WTC11 (cell line): ENCODE data around the gene DNAAF9. TPM values are rescaled to one million over a fixed set of nuclear protein-coding genes. Genes with fewer than 3 reads are reported as not detected.
A peak's percentile ranks its signal among the peaks of the same experiment; 100 is the strongest.

Source experiments
- ATAC-seq: fragments of 200-7000 bp; cut with Tn5 transposase; 2 replicates; pipeline ENCODE4 v1.10.0; 2021; ENCODE audit warnings: mild to moderate bottlenecking, moderate library complexity
- CTCF ChIA-PET: fragments of 300-600 bp; sonication (Branson Sonifier 250); formaldehyde crosslinking; loops from one replicate; lab custom pipeline; 2021; ENCODE audit warnings: antibody characterized with exemption; lab: Charles Lee
- POLR2A ChIA-PET: fragments of 350-600 bp; sonication (Branson Sonifier 250); formaldehyde crosslinking; loops from one replicate; lab custom pipeline; 2021; ENCODE audit warnings: antibody characterized with exemption; lab: Charles Lee
- DNase-seq: peaks from one replicate; pipeline ENCODE4 v3.0.0; 2021; ENCODE audit warnings: low spot score
- H3K27ac Mint-ChIP-seq: 2 replicates; pipeline ENCODE4 v1.8.0; 2021; ENCODE audit warnings: mixed read lengths
- H3K27me3 Mint-ChIP-seq: 2 replicates; pipeline ENCODE4 v1.8.0; 2021; ENCODE audit warnings: low read depth, mild to moderate bottlenecking, moderate library complexity, mixed read lengths
- H3K36me3 Mint-ChIP-seq: 2 replicates; pipeline ENCODE4 v1.8.0; 2021; ENCODE audit warnings: mixed read lengths
- H3K4me1 Mint-ChIP-seq: 2 replicates; pipeline ENCODE4 v1.8.0; 2022; ENCODE audit warnings: mixed read lengths
- H3K4me3 Mint-ChIP-seq: 2 replicates; pipeline ENCODE4 v1.8.0; 2021; ENCODE audit warnings: mild to moderate bottlenecking, moderate library complexity, mixed read lengths
- H3K9me3 Mint-ChIP-seq: 2 replicates; pipeline ENCODE4 v1.8.0; 2021; ENCODE audit warnings: mixed read lengths
- ATF1 ChIP-seq: sonication (generic); formaldehyde crosslinking; IDR thresholded peaks from 2 replicates; pipeline ENCODE4 v1.8.1; 2023; ENCODE audit warnings: mild to moderate bottlenecking, moderate library complexity, missing genetic modification reagents
- ETV6 ChIP-seq: sonication (generic); formaldehyde crosslinking; IDR thresholded peaks from 2 replicates; pipeline ENCODE4 v1.8.1; 2022; ENCODE audit warnings: mild to moderate bottlenecking, missing genetic modification reagents
- NR3C1 ChIP-seq: sonication (generic); formaldehyde crosslinking; conservative IDR thresholded peaks from 2 replicates; pipeline ENCODE4 v1.8.1; 2023; ENCODE audit warnings: low read depth, mild to moderate bottlenecking, missing genetic modification reagents
- PRRX2 ChIP-seq: fragments of 250-450 bp; sonication (Bioruptor Pico); IDR thresholded peaks from 2 replicates; pipeline ENCODE4 v1.8.0; 2021; ENCODE audit warnings: mild to moderate bottlenecking
- ZBTB21 ChIP-seq: sonication (generic); formaldehyde crosslinking; IDR thresholded peaks from 2 replicates; pipeline ENCODE4 v1.8.1; 2023; ENCODE audit warnings: mild to moderate bottlenecking, missing genetic modification reagents, borderline replicate concordance
- ZNF232 ChIP-seq: sonication (generic); formaldehyde crosslinking; IDR thresholded peaks from 2 replicates; pipeline ENCODE4 v1.8.0; 2022; ENCODE audit warnings: mild to moderate bottlenecking, missing genetic modification reagents
- ZNF416 ChIP-seq: fragments of 250-450 bp; sonication (Bioruptor Pico); IDR thresholded peaks from 2 replicates; pipeline ENCODE4 v1.9.0; 2021; ENCODE audit warnings: mild to moderate bottlenecking, inconsistent platforms
- total RNA-seq: library from RNA; stranded (reverse); gene quantifications from 3 replicates; pipeline ENCODE4 v1.2.3, GENCODE V29; 2021
- TF ChIP-seq, protein P1 (sequence below): sonication (generic); formaldehyde crosslinking; conservative IDR thresholded peaks from 2 replicates; pipeline ENCODE4 v1.8.1; 2023; ENCODE audit warnings: mild to moderate bottlenecking, low read depth, missing genetic modification reagents, moderate library complexity
- TF ChIP-seq, protein P2 (sequence below): sonication (generic); formaldehyde crosslinking; IDR thresholded peaks from 2 replicates; pipeline ENCODE4 v1.8.0; 2022; ENCODE audit warnings: mild to moderate bottlenecking, missing genetic modification reagents
- TF ChIP-seq, protein P3 (sequence below): fragments of 250-450 bp; sonication (Bioruptor Pico); IDR thresholded peaks from 2 replicates; pipeline ENCODE4 v1.9.0; 2021; ENCODE audit warnings: mild to moderate bottlenecking, borderline replicate concordance
- TF ChIP-seq, protein P4 (sequence below): sonication (generic); formaldehyde crosslinking; IDR thresholded peaks from 2 replicates; pipeline ENCODE4 v1.8.1; 2023; ENCODE audit warnings: mild to moderate bottlenecking, missing genetic modification reagents
- TF ChIP-seq, protein P5 (sequence below): sonication (generic); formaldehyde crosslinking; IDR thresholded peaks from 2 replicates; pipeline ENCODE4 v1.8.1; 2022; ENCODE audit warnings: mild to moderate bottlenecking, moderate library complexity, missing genetic modification reagents

The DNAAF9 gene
- total RNA-seq, 1 experiment from 2014 or later: 6.3 TPM

DNA sequence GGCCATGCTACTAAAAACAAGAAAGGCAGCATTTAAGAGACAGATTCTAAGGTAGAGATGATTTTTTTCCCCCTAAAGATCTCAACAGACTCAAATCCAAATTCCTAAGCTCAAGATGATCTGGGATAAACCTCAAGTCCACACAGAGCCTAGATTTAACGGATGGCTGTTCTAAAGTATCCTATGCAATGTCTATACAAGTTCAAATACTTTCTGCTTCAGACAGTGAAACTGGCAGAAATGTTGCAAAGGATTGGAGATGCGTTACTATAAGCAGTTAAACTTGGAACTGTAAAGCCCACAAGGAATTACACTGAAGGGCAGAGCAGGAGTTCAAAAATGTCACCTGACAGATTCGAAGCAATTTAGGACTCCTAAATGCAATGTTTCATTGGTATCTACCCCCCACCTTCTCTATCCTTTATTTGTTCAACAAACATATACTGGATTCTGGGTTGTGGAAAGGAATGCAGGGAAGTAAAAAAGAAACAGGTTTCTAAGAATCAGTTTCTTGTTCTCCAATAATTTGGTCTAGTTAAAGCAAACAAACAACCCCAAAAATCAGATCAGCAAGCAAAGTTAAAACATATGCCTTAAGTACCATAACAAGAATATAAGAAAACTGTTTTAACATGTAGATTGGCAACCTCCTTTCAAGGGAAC is 1.6 kb downstream of the DNAAF9 start (continued):
- TF ChIP-seq, protein P1, sequence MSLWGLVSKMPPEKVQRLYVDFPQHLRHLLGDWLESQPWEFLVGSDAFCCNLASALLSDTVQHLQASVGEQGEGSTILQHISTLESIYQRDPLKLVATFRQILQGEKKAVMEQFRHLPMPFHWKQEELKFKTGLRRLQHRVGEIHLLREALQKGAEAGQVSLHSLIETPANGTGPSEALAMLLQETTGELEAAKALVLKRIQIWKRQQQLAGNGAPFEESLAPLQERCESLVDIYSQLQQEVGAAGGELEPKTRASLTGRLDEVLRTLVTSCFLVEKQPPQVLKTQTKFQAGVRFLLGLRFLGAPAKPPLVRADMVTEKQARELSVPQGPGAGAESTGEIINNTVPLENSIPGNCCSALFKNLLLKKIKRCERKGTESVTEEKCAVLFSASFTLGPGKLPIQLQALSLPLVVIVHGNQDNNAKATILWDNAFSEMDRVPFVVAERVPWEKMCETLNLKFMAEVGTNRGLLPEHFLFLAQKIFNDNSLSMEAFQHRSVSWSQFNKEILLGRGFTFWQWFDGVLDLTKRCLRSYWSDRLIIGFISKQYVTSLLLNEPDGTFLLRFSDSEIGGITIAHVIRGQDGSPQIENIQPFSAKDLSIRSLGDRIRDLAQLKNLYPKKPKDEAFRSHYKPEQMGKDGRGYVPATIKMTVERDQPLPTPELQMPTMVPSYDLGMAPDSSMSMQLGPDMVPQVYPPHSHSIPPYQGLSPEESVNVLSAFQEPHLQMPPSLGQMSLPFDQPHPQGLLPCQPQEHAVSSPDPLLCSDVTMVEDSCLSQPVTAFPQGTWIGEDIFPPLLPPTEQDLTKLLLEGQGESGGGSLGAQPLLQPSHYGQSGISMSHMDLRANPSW (CRISPR knock-in tag): no peak
- TF ChIP-seq, protein P2, sequence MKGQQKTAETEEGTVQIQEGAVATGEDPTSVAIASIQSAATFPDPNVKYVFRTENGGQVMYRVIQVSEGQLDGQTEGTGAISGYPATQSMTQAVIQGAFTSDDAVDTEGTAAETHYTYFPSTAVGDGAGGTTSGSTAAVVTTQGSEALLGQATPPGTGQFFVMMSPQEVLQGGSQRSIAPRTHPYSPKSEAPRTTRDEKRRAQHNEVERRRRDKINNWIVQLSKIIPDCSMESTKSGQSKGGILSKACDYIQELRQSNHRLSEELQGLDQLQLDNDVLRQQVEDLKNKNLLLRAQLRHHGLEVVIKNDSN: no peak
- TF ChIP-seq ZNF416 (CRISPR knock-in tag) (no peak), NR3C1 (no peak), ETV6 (no peak), ZBTB21 (CRISPR knock-in tag) (no peak), PRRX2 (no peak), ZNF232 (CRISPR knock-in tag) (no peak)
- TF ChIP-seq, protein P3, sequence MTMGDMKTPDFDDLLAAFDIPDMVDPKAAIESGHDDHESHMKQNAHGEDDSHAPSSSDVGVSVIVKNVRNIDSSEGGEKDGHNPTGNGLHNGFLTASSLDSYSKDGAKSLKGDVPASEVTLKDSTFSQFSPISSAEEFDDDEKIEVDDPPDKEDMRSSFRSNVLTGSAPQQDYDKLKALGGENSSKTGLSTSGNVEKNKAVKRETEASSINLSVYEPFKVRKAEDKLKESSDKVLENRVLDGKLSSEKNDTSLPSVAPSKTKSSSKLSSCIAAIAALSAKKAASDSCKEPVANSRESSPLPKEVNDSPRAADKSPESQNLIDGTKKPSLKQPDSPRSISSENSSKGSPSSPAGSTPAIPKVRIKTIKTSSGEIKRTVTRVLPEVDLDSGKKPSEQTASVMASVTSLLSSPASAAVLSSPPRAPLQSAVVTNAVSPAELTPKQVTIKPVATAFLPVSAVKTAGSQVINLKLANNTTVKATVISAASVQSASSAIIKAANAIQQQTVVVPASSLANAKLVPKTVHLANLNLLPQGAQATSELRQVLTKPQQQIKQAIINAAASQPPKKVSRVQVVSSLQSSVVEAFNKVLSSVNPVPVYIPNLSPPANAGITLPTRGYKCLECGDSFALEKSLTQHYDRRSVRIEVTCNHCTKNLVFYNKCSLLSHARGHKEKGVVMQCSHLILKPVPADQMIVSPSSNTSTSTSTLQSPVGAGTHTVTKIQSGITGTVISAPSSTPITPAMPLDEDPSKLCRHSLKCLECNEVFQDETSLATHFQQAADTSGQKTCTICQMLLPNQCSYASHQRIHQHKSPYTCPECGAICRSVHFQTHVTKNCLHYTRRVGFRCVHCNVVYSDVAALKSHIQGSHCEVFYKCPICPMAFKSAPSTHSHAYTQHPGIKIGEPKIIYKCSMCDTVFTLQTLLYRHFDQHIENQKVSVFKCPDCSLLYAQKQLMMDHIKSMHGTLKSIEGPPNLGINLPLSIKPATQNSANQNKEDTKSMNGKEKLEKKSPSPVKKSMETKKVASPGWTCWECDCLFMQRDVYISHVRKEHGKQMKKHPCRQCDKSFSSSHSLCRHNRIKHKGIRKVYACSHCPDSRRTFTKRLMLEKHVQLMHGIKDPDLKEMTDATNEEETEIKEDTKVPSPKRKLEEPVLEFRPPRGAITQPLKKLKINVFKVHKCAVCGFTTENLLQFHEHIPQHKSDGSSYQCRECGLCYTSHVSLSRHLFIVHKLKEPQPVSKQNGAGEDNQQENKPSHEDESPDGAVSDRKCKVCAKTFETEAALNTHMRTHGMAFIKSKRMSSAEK: no peak

DNA sequence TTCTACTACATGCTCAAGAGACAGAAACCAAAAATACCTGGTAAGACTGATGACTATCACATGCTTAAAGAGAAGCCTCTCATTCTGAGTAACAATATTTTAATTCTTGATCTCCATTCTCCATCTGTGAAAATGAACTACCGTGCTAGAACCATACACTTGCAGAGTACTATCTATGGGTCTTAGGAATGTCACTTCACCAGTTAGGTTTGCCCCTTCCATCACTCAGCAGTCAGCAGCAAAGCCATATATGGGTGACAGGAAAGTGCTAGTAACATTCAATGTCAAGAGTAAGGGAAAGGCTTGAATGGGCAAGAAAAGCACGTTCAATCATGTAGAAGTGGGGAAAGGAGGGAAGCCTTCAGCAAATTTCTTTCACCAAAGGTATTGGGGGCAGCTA is 2.3 kb downstream of the DNAAF9 start:
- CTCF ChIA-PET: no interaction called here
- Mint-ChIP-seq H3K4me3 (peak overlapping the region; percentile 9; the same call in 1 of the 2 replicates), H3K27ac (no peak overlapping the region), H3K27me3 (peaks cover 23% of the 10 kb centered on the region), H3K9me3 (no peaks in the 10 kb centered on the region), H3K4me1 (peaks cover 12% of the 10 kb centered on the region)
- no peak for ATAC-seq
- DNase-seq: no peak
- TF ChIP-seq, protein P4, sequence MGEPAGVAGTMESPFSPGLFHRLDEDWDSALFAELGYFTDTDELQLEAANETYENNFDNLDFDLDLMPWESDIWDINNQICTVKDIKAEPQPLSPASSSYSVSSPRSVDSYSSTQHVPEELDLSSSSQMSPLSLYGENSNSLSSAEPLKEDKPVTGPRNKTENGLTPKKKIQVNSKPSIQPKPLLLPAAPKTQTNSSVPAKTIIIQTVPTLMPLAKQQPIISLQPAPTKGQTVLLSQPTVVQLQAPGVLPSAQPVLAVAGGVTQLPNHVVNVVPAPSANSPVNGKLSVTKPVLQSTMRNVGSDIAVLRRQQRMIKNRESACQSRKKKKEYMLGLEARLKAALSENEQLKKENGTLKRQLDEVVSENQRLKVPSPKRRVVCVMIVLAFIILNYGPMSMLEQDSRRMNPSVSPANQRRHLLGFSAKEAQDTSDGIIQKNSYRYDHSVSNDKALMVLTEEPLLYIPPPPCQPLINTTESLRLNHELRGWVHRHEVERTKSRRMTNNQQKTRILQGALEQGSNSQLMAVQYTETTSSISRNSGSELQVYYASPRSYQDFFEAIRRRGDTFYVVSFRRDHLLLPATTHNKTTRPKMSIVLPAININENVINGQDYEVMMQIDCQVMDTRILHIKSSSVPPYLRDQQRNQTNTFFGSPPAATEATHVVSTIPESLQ: no peak
- TF ChIP-seq ATF1: no peak
- TF ChIP-seq, protein P1 (CRISPR knock-in tag): no peak
- TF ChIP-seq, protein P5, sequence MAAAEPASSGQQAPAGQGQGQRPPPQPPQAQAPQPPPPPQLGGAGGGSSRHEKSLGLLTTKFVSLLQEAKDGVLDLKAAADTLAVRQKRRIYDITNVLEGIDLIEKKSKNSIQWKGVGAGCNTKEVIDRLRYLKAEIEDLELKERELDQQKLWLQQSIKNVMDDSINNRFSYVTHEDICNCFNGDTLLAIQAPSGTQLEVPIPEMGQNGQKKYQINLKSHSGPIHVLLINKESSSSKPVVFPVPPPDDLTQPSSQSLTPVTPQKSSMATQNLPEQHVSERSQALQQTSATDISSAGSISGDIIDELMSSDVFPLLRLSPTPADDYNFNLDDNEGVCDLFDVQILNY (CRISPR knock-in tag): no peak
- TF ChIP-seq, protein P2: no peak
- TF ChIP-seq, all 79 proteins: peak for 0
- H3K36me3 Mint-ChIP-seq: no peaks in the 10 kb centered on the region
- POLR2A ChIA-PET: no interaction called here
